K562 (cell line): ENCODE measurements around the gene FUCA1. TPM values are rescaled to one million over a fixed set of nuclear protein-coding genes. Genes with fewer than 3 reads are reported as not detected.
A peak's percentile ranks its signal among the peaks of the same experiment; 100 is the strongest.

Source experiments
- ATAC-seq: fragments of 200-7000 bp; cut with Tn5 transposase; 3 replicates; pipeline ENCODE4 v1.9.1; 2020; ENCODE audit warnings: moderate library complexity
- BruUV-seq: library from RNA; stranded (reverse); fragments of 400-500 nt; replicated peaks from 2 replicates; lab custom pipeline; 2021; lab: Mats Ljungman, UMichigan
- CTCF ChIA-PET: fragments of 300-600 bp; formaldehyde crosslinking; extraction: SDS; loops from one replicate; lab custom pipeline; 2021; ENCODE audit warnings: low intra/inter-chr PET ratio; lab: Yijun Ruan, JAX
- POLR2A ChIA-PET: fragments of 300-600, 350-650 bp; sonication (Branson Sonifier 250); formaldehyde crosslinking; extraction: SDS; loops from one replicate; lab custom pipeline; 2021; ENCODE audit warnings: antibody characterized with exemption, inconsistent platforms; lab: Yijun Ruan, JAX
- DNase-seq, 4 experiments: peaks; one replicate each; pipeline versions ENCODE4 v3.0.0 to v3.0.0-alpha.2; 2011 to 2018; ENCODE audit warnings: low spot score in 3 of 4, mixed read lengths in 3 of 4; ENCODE audit errors: extremely low read depth in 1 of 4
- FAIRE-seq: peaks from 2 replicates; lab custom pipeline; 2011; peaks lifted over from hg19 to GRCh38; lab: Jason Lieb, UNC
- H2AFZ ChIP-seq: 2 replicates; pipeline ENCODE4 v1.6.0; 2011; ENCODE audit warnings: low read depth, low read length, control low read depth, inconsistent platforms
- H3K27ac ChIP-seq: fragments of 200-600 bp; 3 replicates; pipeline ENCODE4 v1.8.0; 2011; ENCODE audit warnings: low read depth, mild to moderate bottlenecking, control low read depth, inconsistent platforms, low read length, moderate library complexity, mixed read lengths; ENCODE audit errors: extremely low read depth
- H3K27me3 ChIP-seq, 2 experiments: fragments of 300-600 bp in 1 of 2; 2 replicates in 1 of 2; 3 replicates in 1 of 2; pipeline versions ENCODE4 v1.6.0 to v1.8.0; 2011; ENCODE audit warnings: inconsistent platforms in 2 of 2, low read length in 2 of 2, mild to moderate bottlenecking in 1 of 2, mixed read lengths in 1 of 2, moderate library complexity in 1 of 2; ENCODE audit not compliant: control insufficient read depth in 2 of 2, insufficient read depth in 2 of 2
- H3K36me3 ChIP-seq: fragments of 300-600 bp; 3 replicates; pipeline ENCODE4 v1.8.0; 2011; ENCODE audit warnings: mild to moderate bottlenecking, low read length, inconsistent platforms; ENCODE audit not compliant: control insufficient read depth, insufficient read depth
- H3K4me1 ChIP-seq, 2 experiments: fragments of 200-600 bp in 1 of 2; replicated peaks in 1 of 2; 2 replicates in 1 of 2; 3 replicates in 1 of 2; pipeline versions ENCODE4 v1.5.1 to v1.8.0; 2011; ENCODE audit warnings: inconsistent platforms in 2 of 2, low read length in 2 of 2, mild to moderate bottlenecking in 1 of 2, mixed read lengths in 1 of 2, moderate library complexity in 1 of 2; ENCODE audit not compliant: control insufficient read depth in 2 of 2, insufficient read depth in 2 of 2
- H3K4me2 ChIP-seq: 2 replicates; pipeline ENCODE4 v1.6.1; 2011; ENCODE audit warnings: low read length, control low read depth, inconsistent platforms, mixed read lengths; ENCODE audit not compliant: insufficient read depth
- H3K4me3 ChIP-seq: fragments of 200-600 bp; sonication (generic), shearing (Covaris generic); 2 replicates; pipeline ENCODE4 v1.5.1; 2016; ENCODE audit warnings: control low read depth, inconsistent platforms
- H3K79me2 ChIP-seq: fragments of 200-600 bp; 3 replicates; pipeline ENCODE4 v1.8.0; 2011; ENCODE audit warnings: low read length, inconsistent platforms; ENCODE audit not compliant: control insufficient read depth, insufficient read depth
- H3K9ac ChIP-seq, 2 experiments: 2 replicates each; pipeline versions ENCODE4 v1.6.0 to v1.6.1; 2011; ENCODE audit warnings: low read depth in 2 of 2, low read length in 2 of 2, control low read depth in 1 of 2, inconsistent platforms in 1 of 2, mild to moderate bottlenecking in 1 of 2, mixed read lengths in 1 of 2; ENCODE audit not compliant: insufficient read depth in 1 of 2
- H3K9me1 ChIP-seq: one replicate; pipeline ENCODE4 v1.6.0; 2011; ENCODE audit warnings: inconsistent platforms, mild to moderate bottlenecking, low read length, moderate library complexity; ENCODE audit not compliant: control insufficient read depth, insufficient read depth
- H3K9me3 ChIP-seq: replicated peaks from 2 replicates; pipeline ENCODE4 v1.5.1; 2011; ENCODE audit warnings: low read depth, low read length, inconsistent platforms; ENCODE audit not compliant: control insufficient read depth, insufficient read depth
- H4K20me1 ChIP-seq: replicated peaks from 2 replicates; pipeline ENCODE4 v1.6.1; 2011; ENCODE audit warnings: low read length, inconsistent platforms, mixed read lengths; ENCODE audit not compliant: control insufficient read depth, insufficient read depth
- ARNT ChIP-seq, 2 experiments: fragments of 450-650 bp; IDR thresholded peaks; 2 replicates each; pipeline ENCODE4 v1.6.1; 2016; ENCODE audit warnings: mild to moderate bottlenecking in 1 of 2
- ATF3 ChIP-seq, 2 experiments: fragments of 450-650 bp in 1 of 2; sonication (generic) in 1 of 2; formaldehyde crosslinking in 1 of 2; IDR thresholded peaks in 1 of 2; conservative IDR thresholded peaks in 1 of 2; 2 replicates each; pipeline versions ENCODE4 v1.6.1 to v1.8.1; 2016 to 2023; ENCODE audit warnings: mild to moderate bottlenecking in 2 of 2, moderate library complexity in 2 of 2, inconsistent platforms in 1 of 2, missing genetic modification reagents in 1 of 2
- CBX3 ChIP-seq, 2 experiments: IDR thresholded peaks; 1 replicate in 1 of 2; 2 replicates in 1 of 2; pipeline ENCODE4 v1.6.1; 2012; ENCODE audit warnings: inconsistent platforms in 2 of 2, low read length in 2 of 2, borderline replicate concordance in 1 of 2, control low read depth in 1 of 2
- PKNOX1 ChIP-seq: fragments of 450-650 bp; IDR thresholded peaks from 2 replicates; pipeline ENCODE4 v1.6.1; 2016
- RB1 ChIP-seq: fragments of 450-650 bp; IDR thresholded peaks from 2 replicates; pipeline ENCODE4 v1.6.1; 2017; ENCODE audit warnings: low read depth, mild to moderate bottlenecking
- RFX1 ChIP-seq: fragments of 450-650 bp; IDR thresholded peaks from 2 replicates; pipeline ENCODE4 v1.6.1; 2016; ENCODE audit warnings: mild to moderate bottlenecking, moderate library complexity
- SMARCA4 ChIP-seq: fragments of 450-650 bp; IDR thresholded peaks from 2 replicates; pipeline ENCODE4 v1.6.1; 2016
- TRIM24 ChIP-seq, 2 experiments: fragments of 450-650 bp; IDR thresholded peaks; 2 replicates each; pipeline ENCODE4 v1.6.1; 2016
- TRIM28 ChIP-seq: fragments of 450-650 bp; IDR thresholded peaks from 2 replicates; pipeline ENCODE4 v1.6.1; 2017
- ZFP1 ChIP-seq: fragments of 450-650 bp; formaldehyde crosslinking; IDR thresholded peaks from 2 replicates; pipeline ENCODE4 v1.4.0; 2020; ENCODE audit warnings: mild to moderate bottlenecking, mixed read lengths
- ZNF280A ChIP-seq: fragments of 450-650 bp; IDR thresholded peaks from 2 replicates; pipeline ENCODE4 v1.6.1; 2018; ENCODE audit warnings: mild to moderate bottlenecking, low read depth; ENCODE audit not compliant: partially characterized antibody
- ZNF354B ChIP-seq: fragments of 250-450 bp; sonication (Bioruptor Pico); IDR thresholded peaks from 2 replicates; pipeline ENCODE4 v1.4.0; 2020
- WGBS: fragments of 100-300 bp; shearing (Covaris generic); methylation state at CpG from one replicate; pipeline ENCODE4 v1.1.6; 2016; ENCODE audit warnings: low coverage, mixed read lengths; ENCODE audit not compliant: insufficient coverage; ENCODE audit errors: missing lambda C conversion rate; 5-methylcytosine and 5-hydroxymethylcytosine counted together
- in situ Hi-C: fragments of 300-500 bp; cut with MboI; formaldehyde crosslinking; loops from 4 replicates; pipeline ENCODE4 v1.15.0; 2018; ENCODE audit warnings: inconsistent platforms, mixed read lengths
- intact Hi-C: fragments of 100-400 bp; cut with micrococcal nuclease; formaldehyde crosslinking; loops from 2 replicates; pipeline ENCODE4 v1.14.2; 2022
- polyA plus RNA-seq, 8 experiments: library from polyadenylated mRNA; depleted of rRNA in 4 of 8; stranded (reverse) in 5 of 8; unstranded in 3 of 8; fragments of >200 nt; fragmentation: Nextera tagmentation in 2 of 8; fragmentation: Illumina TruSeq in 1 of 8; extraction: Ambion mirVana in 2 of 8; extraction: Trizol in 1 of 8; gene quantifications; 2 replicates each; pipeline versions ENCODE4 v1.2.1 to v1.2.3, GENCODE V29; 2011 to 2014; ENCODE audit warnings: inconsistent platforms in 1 of 8, missing spikeins in 1 of 8
- total RNA-seq, 7 experiments: library from RNA; depleted of rRNA in 6 of 7; stranded (reverse); fragments of >200 nt in 6 of 7; fragmentation: Illumina TruSeq in 2 of 7; extraction: Trizol in 2 of 7; gene quantifications; 2 replicates each; pipeline versions ENCODE4 v1.2.1 to v1.2.3, GENCODE V29; 2011 to 2021; ENCODE audit warnings: low replicate concordance in 1 of 7

Gene FUCA1
- total and polyA plus RNA-seq, 9 of the 15 experiments (the other 6 are each of a cell fraction or from before 2014, with no cell fraction given): 7.0 to 20.5 (median 13.5) TPM

- Histone ChIP-seq H3K79me2 (no peaks in the 10 kb centered on the region), H3K4me3 (no peak overlapping the region), H3K4me2 (no peak overlapping the region), H3K9me1 (no peaks in the 10 kb centered on the region), H3K9me3 (peaks cover 9% of the 10 kb centered on the region), H3K27me3 (0 out of 5 replicates have a peak, but pooled peaks cover 0 to 2% of the 10 kb centered on the region in 2 experiments), H2AFZ (no peak overlapping the region), H3K27ac (no peak overlapping the region), H3K36me3 (no peaks in the 10 kb centered on the region), H3K9ac (no peak overlapping the region), H3K4me1 (no peaks in the 10 kb centered on the region), H4K20me1 (no peaks in the 10 kb centered on the region)
- TF ChIP-seq RB1 (no peak), ZNF280A (peak; percentile 88), PKNOX1 (peak; percentile 42; the same call in 1 of the 2 replicates), ATF3 (IDR thresholded peaks at IDR 0.05) (no peak), ATF3 (CRISPR knock-in tag; conservative IDR thresholded peaks at IDR 0.05) (no peak), CBX3 (IDR thresholded peaks at IDR 0.05; ENCODE audit: borderline replicate concordance in 1 of 2, low read length in 2 of 2) (peak in 1 of 2 experiments; percentile 88; a peak in 2 of 3 replicates), TRIM28 (peak; percentile 98), ZNF354B (CRISPR knock-in tag) (no peak), TRIM24 (IDR thresholded peaks at IDR 0.05) (peak; percentile 34 to 67; a peak in 3 of 4 replicates), ZFP1 (CRISPR knock-in tag) (peak; percentile 100), SMARCA4 (no peak), RFX1 (no peak), ARNT (IDR thresholded peaks at IDR 0.05) (peak in 1 of 2 experiments; percentile 38; a peak in 1 of 4 replicates)
- ATAC-seq: no peak
- 0% methylated on average over 1 of the region's 1 CpG for WGBS
- intact Hi-C loops: no loop called here
- no TSS peak for BruUV-seq
- in situ Hi-C loops: no loop called here
- ChIA-PET CTCF (interaction anchor here (0.7 kb wide), 1 partner anchor 1474 kb away, joined by 3 read pairs; no protein-coding TSS in a partner anchor), POLR2A (no interaction called here)
- DNase-seq: no peak
- no peak for FAIRE-seq
These were observed 10.6 kb upstream of the FUCA1 start for GRCh38 chr1:23878668-23879067.
